Measurements from ENCODE around the gene ZNF385C.
"Not testable (repeated sequence)": the region's sequence is repeated elsewhere in the genome, so short reads cannot be mapped to it uniquely, and the experiment has no call there.

The ZNF385C gene

GRCh38 chr17:42025936-42026335 is 72.3 kb downstream of the ZNF385C start:
- in situ Hi-C loops (cut with HindIII; ENCODE audit: low sequenced_read_pairs) = loop anchor here (5.0 kb wide), 1 partner anchor 69 kb away; no protein-coding TSS in a partner anchor

- in situ Hi-C loops (cut with HindIII; ENCODE audit: low sequenced_read_pairs) = loop anchor here (5.0 kb wide), 1 partner anchor 68 kb away; no protein-coding TSS in a partner anchor
Observed at GRCh38 chr17:42025191-42025579, 73.1 kb downstream of the ZNF385C start.

- in situ Hi-C loops (cut with HindIII; ENCODE audit: low sequenced_read_pairs) = no loop called here
Observed at GRCh38 chr17:42023524-42024349, 74.5 kb downstream of the ZNF385C start.

GRCh38 chr17:42020845-42021244 is 77.4 kb downstream of the ZNF385C start:
- in situ Hi-C loops (cut with HindIII; ENCODE audit: low sequenced_read_pairs) = not testable (repeated sequence)

GRCh38 chr17:42019509-42020404 is 78.5 kb downstream of the ZNF385C start, which contains the start of gene NKIRAS2:
Gene NKIRAS2, plus strand, starts transcription at chr17:42020090. Its CDS starts 1,488 bp downstream, at chr17:42021578.
- in situ Hi-C loops (cut with HindIII; ENCODE audit: low sequenced_read_pairs) = no loop called here

GRCh38 chr17:42018988-42019387 is 79.3 kb downstream of the ZNF385C start:
- in situ Hi-C loops (cut with HindIII; ENCODE audit: low sequenced_read_pairs) = no loop called here

- in situ Hi-C loops (cut with HindIII; ENCODE audit: low sequenced_read_pairs) = no loop called here
Observed at GRCh38 chr17:42018339-42018738, 79.9 kb downstream of the ZNF385C start.

- in situ Hi-C loops (cut with HindIII; ENCODE audit: low sequenced_read_pairs) = no loop called here
Observed at GRCh38 chr17:42017866-42018200, 80.4 kb downstream of the ZNF385C start.

- in situ Hi-C loops (cut with HindIII; ENCODE audit: low sequenced_read_pairs) = no loop called here
Observed at GRCh38 chr17:42016941-42017865, 81.1 kb downstream of the ZNF385C start, which contains the start of gene DNAJC7. Gene DNAJC7, minus strand, starts transcription at chr17:42017439. Its CDS starts 23 bp downstream, at chr17:42017416.

GRCh38 chr17:42016411-42016831 is 81.9 kb downstream of the ZNF385C start:
- in situ Hi-C loops (cut with HindIII; ENCODE audit: low sequenced_read_pairs) = no loop called here

GRCh38 chr17:42013740-42014139 is 84.5 kb downstream of the ZNF385C start:
- in situ Hi-C loops (cut with HindIII; ENCODE audit: low sequenced_read_pairs) = not testable (repeated sequence)

GRCh38 chr17:42012363-42012762 is 85.9 kb downstream of the ZNF385C start:
- in situ Hi-C loops (cut with HindIII; ENCODE audit: low sequenced_read_pairs) = not testable (repeated sequence)

- in situ Hi-C loops (cut with HindIII; ENCODE audit: low sequenced_read_pairs) = no loop called here
Observed at GRCh38 chr17:42010898-42011516, 87.3 kb downstream of the ZNF385C start.

- in situ Hi-C loops (cut with HindIII; ENCODE audit: low sequenced_read_pairs) = not testable (repeated sequence)
Observed at GRCh38 chr17:42010266-42010680, 88.0 kb downstream of the ZNF385C start.

GRCh38 chr17:42009170-42009569 is 89.1 kb downstream of the ZNF385C start:
- in situ Hi-C loops (cut with HindIII; ENCODE audit: low sequenced_read_pairs) = no loop called here

GRCh38 chr17:42005166-42005565 is 93.1 kb downstream of the ZNF385C start:
- in situ Hi-C loops (cut with HindIII; ENCODE audit: low sequenced_read_pairs) = no loop called here

GRCh38 chr17:42002792-42003301 is 95.4 kb downstream of the ZNF385C start:
- in situ Hi-C loops (cut with HindIII; ENCODE audit: low sequenced_read_pairs) = no loop called here

GRCh38 chr17:42002175-42002791 is 96.0 kb downstream of the ZNF385C start:
- in situ Hi-C loops (cut with HindIII; ENCODE audit: low sequenced_read_pairs) = no loop called here

GRCh38 chr17:42001729-42002128 is 96.5 kb downstream of the ZNF385C start:
- in situ Hi-C loops (cut with HindIII; ENCODE audit: low sequenced_read_pairs) = no loop called here

Measured in endothelial cell of hepatic sinusoid (primary cell).